ENCODE measurements around the gene PTGES3L. TPM values are rescaled to one million over a fixed set of nuclear protein-coding genes. Genes with fewer than 3 reads are reported as not detected.

The PTGES3L gene
- total and polyA plus RNA-seq, 2 experiments from 2014 or later = 2.3 to 2.5 TPM

DNA sequence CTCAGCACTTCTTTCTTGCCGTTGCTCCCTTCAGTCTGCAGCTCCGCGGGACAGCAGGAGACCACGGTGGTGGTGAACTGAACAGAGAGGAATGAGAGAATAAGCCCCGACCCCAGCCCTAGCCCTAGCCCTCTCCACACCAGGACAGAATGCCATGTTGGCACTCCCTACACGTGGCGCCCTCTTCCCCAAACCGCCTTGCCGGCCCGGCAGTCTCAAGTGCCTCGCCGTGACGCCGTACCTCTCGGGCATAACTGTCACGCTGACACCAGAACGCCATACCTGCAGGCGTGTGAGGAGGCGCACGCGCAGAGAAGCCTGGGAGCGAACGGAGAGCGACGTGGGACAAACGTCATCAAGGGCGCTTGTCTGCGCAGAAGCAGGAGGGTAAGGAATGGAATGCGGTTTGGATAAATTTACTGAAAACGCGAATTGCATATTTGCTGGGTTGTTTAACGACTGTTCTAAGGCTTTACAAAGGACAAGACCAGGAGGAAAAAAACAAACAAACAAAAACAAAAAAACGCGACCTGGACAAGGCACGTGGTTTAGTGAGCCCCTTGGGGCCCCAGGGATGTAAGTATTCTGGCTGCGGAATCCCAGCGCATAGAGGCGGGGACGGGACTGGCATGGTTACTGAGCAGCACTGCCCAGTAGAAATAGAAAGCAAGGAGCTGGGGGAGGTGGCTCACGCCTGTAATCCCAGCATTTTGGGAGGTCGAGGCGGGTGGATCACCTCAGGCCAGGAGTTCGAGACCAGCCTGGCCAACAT is 15.5 kb downstream of the PTGES3L start, which contains the start of gene AARSD1:
AARSD1 (minus strand) TSS at position 294 of the 772 bp plus-strand sequence; CDS start at position 280, 14 bp downstream.
- Histone ChIP-seq H3K4me3 (peak within 1 kb of the TSS; percentile 80), H3K27me3 (ENCODE audit: insufficient read depth) (no peaks in the 10 kb centered on the region), H3K79me2 (replicated peaks; ENCODE audit: insufficient read depth) (peaks cover 11% of the 10 kb centered on the region), H3F3A (replicated peaks; ENCODE audit: low read depth) (peaks cover 12% of the 10 kb centered on the region; the same call in 1 of the 2 replicates), H3K4me1 (ENCODE audit: insufficient read depth) (peaks cover 7% of the 10 kb centered on the region; the same call in 1 of the 2 replicates), H3K27ac (ENCODE audit: low read depth) (peak within 1 kb of the TSS; percentile 53), H3K4me2 (peak within 1 kb of the TSS; percentile 92), H3K36me3 (ENCODE audit: insufficient read depth) (peaks cover 16% of the 10 kb centered on the region), H3K9me2 (ENCODE audit: insufficient read depth) (no peaks in the 10 kb centered on the region), H2AFZ (peak within 1 kb of the TSS; percentile 66), H4K20me1 (replicated peaks; ENCODE audit: insufficient read depth) (no peaks in the 10 kb centered on the region; the same call in 1 of the 2 replicates)
- peaks cover 37% of the 10 kb centered on the region for H3K36me3 Mint-ChIP-seq (ENCODE audit: low read depth)
- TF ChIP-seq POLR2AphosphoS5 (IDR thresholded peaks at IDR 0.05; ENCODE audit: low read depth) (peak; percentile 99), JUNB (IDR thresholded peaks at IDR 0.05; ENCODE audit: unreplicated experiment) (no peak), ZNF114 (CRISPR knock-in tag; IDR thresholded peaks at IDR 0.05) (no peak), CREB1 (CRISPR knock-in tag; IDR thresholded peaks at IDR 0.05; ENCODE audit: low read depth) (peak; percentile 94)
- TF ChIP-seq, protein P1, sequence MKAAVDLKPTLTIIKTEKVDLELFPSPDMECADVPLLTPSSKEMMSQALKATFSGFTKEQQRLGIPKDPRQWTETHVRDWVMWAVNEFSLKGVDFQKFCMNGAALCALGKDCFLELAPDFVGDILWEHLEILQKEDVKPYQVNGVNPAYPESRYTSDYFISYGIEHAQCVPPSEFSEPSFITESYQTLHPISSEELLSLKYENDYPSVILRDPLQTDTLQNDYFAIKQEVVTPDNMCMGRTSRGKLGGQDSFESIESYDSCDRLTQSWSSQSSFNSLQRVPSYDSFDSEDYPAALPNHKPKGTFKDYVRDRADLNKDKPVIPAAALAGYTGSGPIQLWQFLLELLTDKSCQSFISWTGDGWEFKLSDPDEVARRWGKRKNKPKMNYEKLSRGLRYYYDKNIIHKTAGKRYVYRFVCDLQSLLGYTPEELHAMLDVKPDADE (IDR thresholded peaks at IDR 0.05) = 0 out of 2 replicates have a peak, but pooled peaks have one; percentile 22
- DNase-seq (ENCODE audit: low spot score) = peak; percentile 97
- peak; percentile 94 for ATAC-seq
- peaks cover 5% of the 10 kb centered on the region for H3K4me1 Mint-ChIP-seq
- H3K4me3 Mint-ChIP-seq = peak within 1 kb of the TSS; percentile 95
- peak within 1 kb of the TSS; percentile 96 for H3K27ac Mint-ChIP-seq
- peaks cover 6% of the 10 kb centered on the region; the same call in 1 of the 3 replicates for H3K9me3 Mint-ChIP-seq
- H3K27me3 Mint-ChIP-seq (ENCODE audit: insufficient read depth, low read depth, poor library complexity) = peaks cover 8% of the 10 kb centered on the region

DNA sequence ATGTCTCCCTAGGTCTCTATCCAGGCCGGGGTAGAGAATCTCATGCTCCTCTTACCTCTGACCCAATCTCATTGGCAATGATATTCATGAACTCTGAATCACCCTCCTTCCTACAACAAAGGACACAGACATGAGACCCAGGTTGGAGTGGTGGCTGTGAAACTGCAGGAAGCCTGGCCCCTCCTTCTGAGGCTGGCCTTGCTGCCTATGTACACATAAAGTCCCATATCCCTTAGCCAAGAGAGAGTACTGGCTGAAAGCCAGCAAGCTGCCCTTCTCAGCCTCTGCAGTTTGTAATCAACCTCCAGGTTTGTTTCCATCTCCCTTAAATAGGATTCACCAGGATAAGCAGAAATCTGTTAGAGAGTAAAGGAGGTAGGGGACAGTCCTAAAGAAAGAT is 26.2 kb downstream of the PTGES3L start:
- Histone ChIP-seq H3K79me2 (replicated peaks; ENCODE audit: insufficient read depth) (no peaks in the 10 kb centered on the region), H3K36me3 (ENCODE audit: insufficient read depth) (peaks cover 32% of the 10 kb centered on the region), H2AFZ (no peak overlapping the region), H3K27me3 (ENCODE audit: insufficient read depth) (no peaks in the 10 kb centered on the region), H3K4me3 (no peak overlapping the region), H4K20me1 (replicated peaks; ENCODE audit: insufficient read depth) (no peaks in the 10 kb centered on the region; the same call in 1 of the 2 replicates), H3K4me2 (no peak overlapping the region), H3F3A (replicated peaks; ENCODE audit: low read depth) (no peaks in the 10 kb centered on the region), H3K27ac (ENCODE audit: low read depth) (no peak overlapping the region), H3K9me2 (ENCODE audit: insufficient read depth) (no peaks in the 10 kb centered on the region), H3K4me1 (ENCODE audit: insufficient read depth) (no peaks in the 10 kb centered on the region)
- Mint-ChIP-seq H3K27me3 (ENCODE audit: insufficient read depth, low read depth, poor library complexity) (no peaks in the 10 kb centered on the region), H3K36me3 (ENCODE audit: low read depth) (peaks cover 75% of the 10 kb centered on the region), H3K4me1 (no peaks in the 10 kb centered on the region), H3K9me3 (no peaks in the 10 kb centered on the region), H3K4me3 (no peak overlapping the region), H3K27ac (no peak overlapping the region)
- DNase-seq (ENCODE audit: low spot score) = no peak
- no peak for ATAC-seq
- TF ChIP-seq, protein P2, sequence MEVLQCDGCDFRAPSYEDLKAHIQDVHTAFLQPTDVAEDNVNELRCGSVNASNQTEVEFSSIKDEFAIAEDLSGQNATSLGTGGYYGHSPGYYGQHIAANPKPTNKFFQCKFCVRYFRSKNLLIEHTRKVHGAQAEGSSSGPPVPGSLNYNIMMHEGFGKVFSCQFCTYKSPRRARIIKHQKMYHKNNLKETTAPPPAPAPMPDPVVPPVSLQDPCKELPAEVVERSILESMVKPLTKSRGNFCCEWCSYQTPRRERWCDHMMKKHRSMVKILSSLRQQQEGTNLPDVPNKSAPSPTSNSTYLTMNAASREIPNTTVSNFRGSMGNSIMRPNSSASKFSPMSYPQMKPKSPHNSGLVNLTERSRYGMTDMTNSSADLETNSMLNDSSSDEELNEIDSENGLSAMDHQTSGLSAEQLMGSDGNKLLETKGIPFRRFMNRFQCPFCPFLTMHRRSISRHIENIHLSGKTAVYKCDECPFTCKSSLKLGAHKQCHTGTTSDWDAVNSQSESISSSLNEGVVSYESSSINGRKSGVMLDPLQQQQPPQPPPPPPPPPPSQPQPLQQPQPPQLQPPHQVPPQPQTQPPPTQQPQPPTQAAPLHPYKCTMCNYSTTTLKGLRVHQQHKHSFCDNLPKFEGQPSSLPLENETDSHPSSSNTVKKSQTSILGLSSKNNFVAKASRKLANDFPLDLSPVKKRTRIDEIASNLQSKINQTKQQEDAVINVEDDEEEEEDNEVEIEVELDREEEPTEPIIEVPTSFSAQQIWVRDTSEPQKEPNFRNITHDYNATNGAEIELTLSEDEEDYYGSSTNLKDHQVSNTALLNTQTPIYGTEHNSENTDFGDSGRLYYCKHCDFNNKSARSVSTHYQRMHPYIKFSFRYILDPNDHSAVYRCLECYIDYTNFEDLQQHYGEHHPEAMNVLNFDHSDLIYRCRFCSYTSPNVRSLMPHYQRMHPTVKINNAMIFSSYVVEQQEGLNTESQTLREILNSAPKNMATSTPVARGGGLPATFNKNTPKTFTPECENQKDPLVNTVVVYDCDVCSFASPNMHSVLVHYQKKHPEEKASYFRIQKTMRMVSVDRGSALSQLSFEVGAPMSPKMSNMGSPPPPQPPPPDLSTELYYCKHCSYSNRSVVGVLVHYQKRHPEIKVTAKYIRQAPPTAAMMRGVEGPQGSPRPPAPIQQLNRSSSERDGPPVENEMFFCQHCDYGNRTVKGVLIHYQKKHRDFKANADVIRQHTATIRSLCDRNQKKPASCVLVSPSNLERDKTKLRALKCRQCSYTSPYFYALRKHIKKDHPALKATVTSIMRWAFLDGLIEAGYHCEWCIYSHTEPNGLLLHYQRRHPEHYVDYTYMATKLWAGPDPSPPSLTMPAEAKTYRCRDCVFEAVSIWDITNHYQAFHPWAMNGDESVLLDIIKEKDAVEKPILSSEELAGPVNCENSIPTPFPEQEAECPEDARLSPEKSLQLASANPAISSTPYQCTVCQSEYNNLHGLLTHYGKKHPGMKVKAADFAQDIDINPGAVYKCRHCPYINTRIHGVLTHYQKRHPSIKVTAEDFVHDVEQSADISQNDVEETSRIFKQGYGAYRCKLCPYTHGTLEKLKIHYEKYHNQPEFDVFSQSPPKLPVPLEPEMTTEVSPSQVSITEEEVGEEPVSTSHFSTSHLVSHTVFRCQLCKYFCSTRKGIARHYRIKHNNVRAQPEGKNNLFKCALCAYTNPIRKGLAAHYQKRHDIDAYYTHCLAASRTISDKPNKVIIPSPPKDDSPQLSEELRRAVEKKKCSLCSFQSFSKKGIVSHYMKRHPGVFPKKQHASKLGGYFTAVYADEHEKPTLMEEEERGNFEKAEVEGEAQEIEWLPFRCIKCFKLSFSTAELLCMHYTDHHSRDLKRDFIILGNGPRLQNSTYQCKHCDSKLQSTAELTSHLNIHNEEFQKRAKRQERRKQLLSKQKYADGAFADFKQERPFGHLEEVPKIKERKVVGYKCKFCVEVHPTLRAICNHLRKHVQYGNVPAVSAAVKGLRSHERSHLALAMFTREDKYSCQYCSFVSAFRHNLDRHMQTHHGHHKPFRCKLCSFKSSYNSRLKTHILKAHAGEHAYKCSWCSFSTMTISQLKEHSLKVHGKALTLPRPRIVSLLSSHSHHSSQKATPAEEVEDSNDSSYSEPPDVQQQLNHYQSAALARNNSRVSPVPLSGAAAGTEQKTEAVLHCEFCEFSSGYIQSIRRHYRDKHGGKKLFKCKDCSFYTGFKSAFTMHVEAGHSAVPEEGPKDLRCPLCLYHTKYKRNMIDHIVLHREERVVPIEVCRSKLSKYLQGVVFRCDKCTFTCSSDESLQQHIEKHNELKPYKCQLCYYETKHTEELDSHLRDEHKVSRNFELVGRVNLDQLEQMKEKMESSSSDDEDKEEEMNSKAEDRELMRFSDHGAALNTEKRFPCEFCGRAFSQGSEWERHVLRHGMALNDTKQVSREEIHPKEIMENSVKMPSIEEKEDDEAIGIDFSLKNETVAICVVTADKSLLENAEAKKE (CRISPR knock-in tag; IDR thresholded peaks at IDR 0.05) = no peak
- TF ChIP-seq ZNF114 (CRISPR knock-in tag; IDR thresholded peaks at IDR 0.05) = no peak
- no peak for TF ChIP-seq CREB1 (CRISPR knock-in tag; IDR thresholded peaks at IDR 0.05; ENCODE audit: low read depth)
- TF ChIP-seq POLR2AphosphoS5 (IDR thresholded peaks at IDR 0.05; ENCODE audit: low read depth) = no peak
- TF ChIP-seq ZNF331 (CRISPR knock-in tag; IDR thresholded peaks at IDR 0.05; ENCODE audit: low read depth) = no peak
- no peak for TF ChIP-seq JUNB (IDR thresholded peaks at IDR 0.05; ENCODE audit: unreplicated experiment)
- TF ChIP-seq, protein P1 (IDR thresholded peaks at IDR 0.05) = no peak
